Stomach (tissue), 9 donors: ENCODE measurements around the gene RNF224. TPM values are rescaled to one million over a fixed set of nuclear protein-coding genes. Genes with fewer than 3 reads are reported as not detected.

Experiments
- DNase-seq, 2 donors: peaks; one replicate each; pipeline versions ENCODE4 v3.0.0 to v3.0.0-alpha.2; 2013 to 2019
- H3K27ac ChIP-seq, 5 donors: fragments of 200-600 bp in 4 of 5; sonication (generic) in 4 of 5; one replicate each; pipeline ENCODE4 v1.5.1; 2013 to 2019; ENCODE audit warnings: mild to moderate bottlenecking in 1 of 5, moderate library complexity in 1 of 5
- H3K27me3 ChIP-seq, 3 donors: fragments of 200-600 bp; sonication (generic); one replicate each; pipeline ENCODE4 v1.5.1; 2017 to 2019; ENCODE audit warnings: mixed run types in 1 of 3
- H3K36me3 ChIP-seq, 4 donors: fragments of 200-600 bp; sonication (generic); 1 replicate in 3 of 4; 2 replicates in 1 of 4; pipeline ENCODE4 v1.5.1; 2016 to 2019
- H3K4me1 ChIP-seq, 4 donors: fragments of 200-600 bp; sonication (generic); one replicate each; pipeline ENCODE4 v1.5.1; 2016 to 2019
- H3K4me3 ChIP-seq, 4 donors: fragments of 200-600 bp; sonication (generic) in 3 of 4; one replicate each; pipeline ENCODE4 v1.5.1; 2016 to 2019; ENCODE audit warnings: mild to moderate bottlenecking in 1 of 4
- H3K9me3 ChIP-seq, 4 donors: fragments of 200-600 bp; sonication (generic); one replicate each; pipeline ENCODE4 v1.5.1; 2016 to 2019
- CTCF ChIP-seq, 7 experiments: fragments of 450-650 bp in 4 of 7; fragments of 200-600 bp in 3 of 7; sonication (generic) in 3 of 7; IDR thresholded peaks; one replicate each; pipeline ENCODE4 v1.5.1; 2016 to 2019; ENCODE audit warnings: antibody characterized with exemption in 7 of 7, control low read depth in 2 of 7, mild to moderate bottlenecking in 1 of 7
- EP300 ChIP-seq: sonication (generic); formaldehyde crosslinking; IDR thresholded peaks from one replicate; pipeline ENCODE4 v1.6.1; 2017; ENCODE audit warnings: antibody characterized with exemption
- POLR2A ChIP-seq, 4 donors: fragments of 450-650 bp; IDR thresholded peaks; one replicate each; pipeline ENCODE4 v1.6.1; 2016; ENCODE audit warnings: antibody characterized with exemption in 4 of 4, control low read depth in 2 of 4, mild to moderate bottlenecking in 1 of 4, moderate library complexity in 1 of 4
- POLR2AphosphoS5 ChIP-seq, 3 donors: sonication (generic); formaldehyde crosslinking; IDR thresholded peaks; one replicate each; pipeline ENCODE4 v1.6.1; 2016; ENCODE audit warnings: antibody characterized with exemption in 3 of 3
- WGBS, 5 donors: extraction: QIAGEN DNeasy Blood & Tissue Kit in 3 of 5; methylation state at CpG; one replicate each; pipeline versions ENCODE4 v1.1.5 to v1.1.7; 2013 to 2018; 5-methylcytosine and 5-hydroxymethylcytosine counted together
- intact Hi-C: fragments of 100-400 bp; cut with DNase I; formaldehyde crosslinking; loops from one replicate; pipeline ENCODE4 v1.15.1; 2023; ENCODE audit warnings: low total_unique reads
- polyA plus RNA-seq, 3 donors: library from polyadenylated mRNA; stranded (reverse); fragments of 200-250 nt; gene quantifications; one replicate each; pipeline ENCODE4 v1.2.3, GENCODE V29; 2013
- total RNA-seq, 5 donors: library from RNA; depleted of rRNA; stranded (reverse); fragments of >200 nt; gene quantifications; one replicate each; pipeline versions ENCODE4 v1.1.0 to v1.2.3, GENCODE V29; 2014 to 2016
- donor health status: healthy with polysubstance abuse.
- donor health status: Bipolar disorder and iron deficiency.
- donor health status: healthy.

The RNF224 gene
- total and polyA plus RNA-seq, 8 donors: 1.0 TPM; not detected in 7

GRCh38 chr9:137212520-137212919 lies 14.8 kb upstream of the RNF224 start:
- H3K9me3 ChIP-seq: no peaks in the 10 kb centered on the region
- no peak for TF ChIP-seq POLR2A (IDR thresholded peaks at IDR 0.05)
- no peak for TF ChIP-seq POLR2AphosphoS5 (IDR thresholded peaks at IDR 0.05)
- no peak for TF ChIP-seq CTCF (IDR thresholded peaks at IDR 0.05)
- no peak for TF ChIP-seq EP300
- no peak overlapping the region for H3K4me3 ChIP-seq
- H3K4me1 ChIP-seq: peaks cover 9 to 14% (median 11%) of the 10 kb centered on the region in 4 donors
- H3K36me3 ChIP-seq: peaks cover 10 to 65% (median 41%) of the 10 kb centered on the region in 4 donors
- H3K27ac ChIP-seq: no peak overlapping the region
- 81 to 85% (median 84%) methylated on average over 21 of the region's 21 CpGs for WGBS, 5 donors
- intact Hi-C loops: no loop called here
- DNase-seq: no peak
- H3K27me3 ChIP-seq: no peaks in the 10 kb centered on the region

- WGBS, 5 donors: 83 to 89% (median 89%) methylated on average over 32 to 49 of the region's 49 CpGs
- Histone ChIP-seq H3K9me3 (no peaks in the 10 kb centered on the region), H3K27me3 (no peaks in the 10 kb centered on the region), H3K4me1 (peaks cover 12 to 23% (median 20%) of the 10 kb centered on the region in 4 donors), H3K36me3 (peaks cover 10 to 61% (median 40%) of the 10 kb centered on the region in 4 donors), H3K27ac (no peak overlapping the region), H3K4me3 (no peak overlapping the region)
- TF ChIP-seq EP300 (no peak), POLR2AphosphoS5 (IDR thresholded peaks at IDR 0.05) (no peak), CTCF (IDR thresholded peaks at IDR 0.05) (no peak), POLR2A (IDR thresholded peaks at IDR 0.05) (no peak)
- intact Hi-C loops: no loop called here
- no peak for DNase-seq
Observed at GRCh38 chr9:137213160-137214060, 13.9 kb upstream of the RNF224 start.

- DNase-seq: no peak
- WGBS, 5 donors: 92 to 97% (median 96%) methylated on average over 17 to 19 of the region's 19 CpGs
- no peak for TF ChIP-seq CTCF (IDR thresholded peaks at IDR 0.05)
- intact Hi-C loops: no loop called here
- no peaks in the 10 kb centered on the region for H3K27me3 ChIP-seq
- H3K9me3 ChIP-seq: no peaks in the 10 kb centered on the region
- H3K27ac ChIP-seq: no peak overlapping the region
- no peak overlapping the region for H3K4me3 ChIP-seq
- peaks cover 14 to 35% (median 32%) of the 10 kb centered on the region in 4 donors for H3K4me1 ChIP-seq
- H3K36me3 ChIP-seq: peaks cover 10 to 53% (median 30%) of the 10 kb centered on the region in 4 donors
Observed at GRCh38 chr9:137214620-137215019, 12.7 kb upstream of the RNF224 start.

GRCh38 chr9:137215196-137215986 lies 11.9 kb upstream of the RNF224 start:
- H3K4me3 ChIP-seq: no peak overlapping the region
- intact Hi-C loops: no loop called here
- H3K27ac ChIP-seq: no peak overlapping the region
- H3K9me3 ChIP-seq: no peaks in the 10 kb centered on the region
- peaks cover 10 to 45% (median 22%) of the 10 kb centered on the region in 4 donors for H3K36me3 ChIP-seq
- TF ChIP-seq POLR2A (IDR thresholded peaks at IDR 0.05): no peak
- TF ChIP-seq CTCF (IDR thresholded peaks at IDR 0.05): no peak
- TF ChIP-seq POLR2AphosphoS5 (IDR thresholded peaks at IDR 0.05): no peak
- TF ChIP-seq EP300: no peak
- peaks cover 14 to 41% (median 39%) of the 10 kb centered on the region in 4 donors for H3K4me1 ChIP-seq
- H3K27me3 ChIP-seq: no peaks in the 10 kb centered on the region
- no peak for DNase-seq
- WGBS, 5 donors: 92 to 95% (median 94%) methylated on average over 18 to 22 of the region's 22 CpGs
